ENCODE data around the gene CD244. TPM values are rescaled to one million over a fixed set of nuclear protein-coding genes. Genes with fewer than 3 reads are reported as not detected.

Gene CD244
- total and polyA plus RNA-seq, 7 donors, result 0.03 to 0.63 (median 0.09) TPM; not detected in 3

- WGBS, 3 donors, result 76 to 77% (median 76%) methylated on average over 3 of the region's 3 CpGs
- H3K9me3 ChIP-seq, result no peaks in the 10 kb centered on the region
- TF ChIP-seq CTCF (IDR thresholded peaks at IDR 0.05), result no peak
- H3K36me3 ChIP-seq (ENCODE audit: insufficient read depth in 1 of 2, low read depth in 1 of 2), result no peaks in the 10 kb centered on the region
- H3K4me3 ChIP-seq, result no peak overlapping the region
- H3K27ac ChIP-seq, result no peak overlapping the region
- intact Hi-C loops (cut with DNase I), result no loop called here
- H3K4me1 ChIP-seq, result no peaks in the 10 kb centered on the region
- ATAC-seq (no peak), DNase-seq (no peak)
- no peaks in the 10 kb centered on the region for H3K27me3 ChIP-seq (ENCODE audit: insufficient read depth in 3 of 3, low read length in 2 of 3)
These were observed 43.5 kb downstream of the CD244 start for GRCh38 chr1:160819186-160819585.

- WGBS, 3 donors, result 34 to 43% (median 37%) methylated on average over 9 of the region's 9 CpGs
- H3K27ac ChIP-seq, result no peak overlapping the region
These were observed 44.3 kb downstream of the CD244 start for GRCh38 chr1:160818207-160818937.

GRCh38 chr1:160814856-160815255 is 47.8 kb downstream of the CD244 start:
- no peak for DNase-seq
- no peak for ATAC-seq
- Histone ChIP-seq H3K9me3 (no peaks in the 10 kb centered on the region), H3K4me1 (no peaks in the 10 kb centered on the region), H3K27ac (no peak overlapping the region), H3K4me3 (no peak overlapping the region), H3K36me3 (ENCODE audit: insufficient read depth in 1 of 2, low read depth in 1 of 2) (no peaks in the 10 kb centered on the region), H3K27me3 (ENCODE audit: insufficient read depth in 3 of 3, low read length in 2 of 3) (no peaks in the 10 kb centered on the region)
- WGBS, 3 donors, result 82 to 90% (median 90%) methylated on average over 8 of the region's 8 CpGs
- TF ChIP-seq CTCF (IDR thresholded peaks at IDR 0.05), result no peak
- intact Hi-C loops (cut with DNase I), result no loop called here

More at GRCh38 chr1:160818207-160818937, 44.3 kb downstream of the CD244 start:
- DNase-seq, result no peak
- TF ChIP-seq CTCF (IDR thresholded peaks at IDR 0.05), result no peak
- no peaks in the 10 kb centered on the region for H3K9me3 ChIP-seq
- no peaks in the 10 kb centered on the region for H3K4me1 ChIP-seq
- ATAC-seq, result no peak
- intact Hi-C loops (cut with DNase I), result no loop called here
- H3K27me3 ChIP-seq (ENCODE audit: insufficient read depth in 3 of 3, low read length in 2 of 3), result no peaks in the 10 kb centered on the region
- no peak overlapping the region for H3K4me3 ChIP-seq
- H3K36me3 ChIP-seq (ENCODE audit: insufficient read depth in 1 of 2, low read depth in 1 of 2), result no peaks in the 10 kb centered on the region

GRCh38 chr1:160814316-160814715 is 48.4 kb downstream of the CD244 start:
- ATAC-seq (no peak), DNase-seq (no peak)
- 76 to 89% (median 84%) methylated on average over 6 of the region's 6 CpGs for WGBS, 3 donors
- no peak for TF ChIP-seq CTCF (IDR thresholded peaks at IDR 0.05)
- no peak overlapping the region for H3K27ac ChIP-seq
- no peaks in the 10 kb centered on the region for H3K36me3 ChIP-seq (ENCODE audit: insufficient read depth in 1 of 2, low read depth in 1 of 2)
- intact Hi-C loops (cut with DNase I), result no loop called here
- no peaks in the 10 kb centered on the region for H3K4me1 ChIP-seq
- no peaks in the 10 kb centered on the region for H3K27me3 ChIP-seq (ENCODE audit: insufficient read depth in 3 of 3, low read length in 2 of 3)
- H3K4me3 ChIP-seq, result no peak overlapping the region
- H3K9me3 ChIP-seq, result no peaks in the 10 kb centered on the region

- WGBS, 3 donors, result 79 to 85% (median 83%) methylated on average over 7 of the region's 7 CpGs
- DNase-seq, result no peak
- intact Hi-C loops (cut with DNase I), result no loop called here
- no peaks in the 10 kb centered on the region for H3K4me1 ChIP-seq
- no peaks in the 10 kb centered on the region for H3K9me3 ChIP-seq
- no peak for TF ChIP-seq CTCF (IDR thresholded peaks at IDR 0.05)
- H3K27ac ChIP-seq, result no peak overlapping the region
- H3K4me3 ChIP-seq, result no peak overlapping the region
- H3K27me3 ChIP-seq (ENCODE audit: insufficient read depth in 3 of 3, low read length in 2 of 3), result no peaks in the 10 kb centered on the region
- ATAC-seq, result no peak
- no peaks in the 10 kb centered on the region for H3K36me3 ChIP-seq (ENCODE audit: insufficient read depth in 1 of 2, low read depth in 1 of 2)
These were observed 49.5 kb downstream of the CD244 start for GRCh38 chr1:160813215-160813614.

Measured in psoas muscle (tissue), 8 donors.